ENCODE results near the gene PCLO.
"Not testable (repeated sequence)": the region's sequence is repeated elsewhere in the genome, so short reads cannot be mapped to it uniquely, and the experiment has no call there.

The PCLO gene

GRCh38 chr7:82906502-82906901, 256.2 kb downstream of the PCLO start:
- DNase-seq (ENCODE audit: low read depth): no peak
- no peak for TF ChIP-seq CTCF (conservative IDR thresholded peaks at IDR 0.05; ENCODE audit: low read depth, low read length)
- no peak overlapping the region for H3K4me3 ChIP-seq (ENCODE audit: low read length)

- no peak overlapping the region for H3K4me3 ChIP-seq (ENCODE audit: low read length)
- DNase-seq (ENCODE audit: low read depth): no peak
- TF ChIP-seq CTCF (conservative IDR thresholded peaks at IDR 0.05; ENCODE audit: low read depth, low read length): no peak
Observed at GRCh38 chr7:82904871-82905270, 257.8 kb downstream of the PCLO start.

DNA sequence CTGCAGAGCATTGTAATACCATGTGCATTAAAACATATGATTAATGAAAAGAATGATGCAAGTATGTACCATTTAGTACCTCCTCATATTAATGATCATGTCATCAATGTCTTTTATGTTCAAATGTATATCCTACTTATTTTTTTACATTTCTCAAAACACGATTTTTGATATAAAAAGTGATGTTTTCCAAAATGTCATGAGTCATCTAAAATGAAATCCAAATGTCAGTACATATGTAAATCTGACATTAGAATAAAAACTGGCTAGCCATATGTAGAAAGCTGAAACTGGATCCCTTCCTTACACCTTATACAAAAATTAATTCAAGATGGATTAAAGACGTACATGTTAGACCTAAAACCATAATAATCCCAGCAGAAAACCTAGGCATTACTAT, 261.6 kb downstream of the PCLO start:
- H3K4me3 ChIP-seq (ENCODE audit: low read length); DNase-seq (ENCODE audit: low read depth): not testable (repeated sequence)

- no peak for TF ChIP-seq CTCF (conservative IDR thresholded peaks at IDR 0.05; ENCODE audit: low read depth, low read length)
- DNase-seq (ENCODE audit: low read depth): no peak
- H3K4me3 ChIP-seq (ENCODE audit: low read length): no peak overlapping the region
Observed at GRCh38 chr7:82897500-82897899, 265.2 kb downstream of the PCLO start.

DNA sequence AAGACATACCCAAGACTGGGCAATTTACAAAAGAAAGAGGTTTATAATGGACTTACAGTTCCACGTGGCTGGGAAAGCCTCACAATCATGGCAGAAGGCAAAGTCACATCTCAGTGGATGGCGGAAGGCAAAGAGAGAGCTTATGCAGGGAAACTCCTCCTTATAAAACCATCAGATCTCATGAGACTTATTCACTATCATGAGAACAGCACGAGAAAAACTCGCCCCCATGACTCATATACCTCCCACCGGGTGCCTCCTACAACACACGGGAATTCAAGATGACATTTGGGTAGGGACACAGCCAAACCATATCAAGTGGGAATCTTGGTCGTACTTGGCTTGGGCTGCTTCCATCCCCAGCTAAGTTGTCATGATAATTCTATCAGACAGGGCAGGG, 268.3 kb downstream of the PCLO start:
- DNase-seq (ENCODE audit: low read depth); H3K4me3 ChIP-seq (ENCODE audit: low read length): not testable (repeated sequence)

- DNase-seq (ENCODE audit: low read depth): no peak
- TF ChIP-seq CTCF (conservative IDR thresholded peaks at IDR 0.05; ENCODE audit: low read depth, low read length): no peak
- H3K4me3 ChIP-seq (ENCODE audit: low read length): no peak overlapping the region
Observed at GRCh38 chr7:82886324-82886723, 276.4 kb downstream of the PCLO start.

GRCh38 chr7:82865856-82866255, 296.8 kb downstream of the PCLO start:
- H3K4me3 ChIP-seq (ENCODE audit: low read length): no peak overlapping the region
- no peak for DNase-seq (ENCODE audit: low read depth)
- TF ChIP-seq CTCF (conservative IDR thresholded peaks at IDR 0.05; ENCODE audit: low read depth, low read length): no peak

DNA sequence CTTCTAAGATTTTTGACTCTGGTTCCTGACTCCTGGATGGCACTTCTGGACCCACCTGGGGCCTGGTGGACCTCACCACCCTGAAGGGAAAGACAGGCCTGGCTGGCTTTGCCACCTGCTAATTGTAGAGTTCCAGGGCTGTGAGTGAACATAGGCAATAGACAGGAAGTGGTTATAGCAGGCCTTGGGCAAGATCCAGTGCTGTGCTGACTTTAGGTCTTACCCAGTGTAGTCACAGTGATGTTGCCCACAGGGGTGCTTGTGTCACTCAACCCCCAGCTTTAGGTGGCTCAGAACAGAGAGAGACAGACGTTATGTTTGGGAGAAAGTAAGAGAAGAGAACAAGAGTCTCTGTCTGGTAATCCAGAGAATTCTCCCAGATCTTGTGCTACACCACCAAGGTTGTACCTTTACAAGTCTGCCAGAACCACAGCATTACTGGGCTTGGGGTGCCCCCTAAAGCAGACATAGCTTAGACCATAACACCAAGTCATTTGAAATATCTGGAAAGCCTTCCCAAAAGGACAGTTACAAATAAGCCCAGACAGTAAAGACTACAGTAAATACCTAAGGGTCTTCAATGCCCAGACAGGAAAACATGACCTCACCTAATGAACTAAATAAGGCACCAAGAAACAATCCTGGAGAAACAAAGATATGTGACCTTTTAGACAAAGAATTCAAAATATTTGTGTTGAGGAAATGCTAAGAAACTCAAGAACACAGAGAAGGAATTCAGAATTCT, 303.4 kb downstream of the PCLO start:
- no peak overlapping the region for H3K4me3 ChIP-seq (ENCODE audit: low read length)
- TF ChIP-seq CTCF (conservative IDR thresholded peaks at IDR 0.05; ENCODE audit: low read depth, low read length): no peak
- peak; percentile 21 for DNase-seq (ENCODE audit: low read depth)

Measured in retinal pigment epithelial cell (primary cell).